Muscle layer of colon (tissue), 2 donors: Measurements from ENCODE around the gene EFR3B.

ENCODE experiments used
- H3K27ac ChIP-seq: one replicate; pipeline ENCODE4 v1.7.0; 2013; ENCODE audit warnings: low read depth, mild to moderate bottlenecking, low read length, moderate library complexity
- H3K27me3 ChIP-seq, 2 donors: one replicate each; pipeline ENCODE4 v1.7.0; 2013; ENCODE audit warnings: low read length in 2 of 2, mild to moderate bottlenecking in 2 of 2; ENCODE audit not compliant: insufficient read depth in 2 of 2, control insufficient read depth in 1 of 2
- H3K36me3 ChIP-seq: one replicate; pipeline ENCODE4 v1.7.0; 2013; ENCODE audit warnings: mild to moderate bottlenecking, low read length; ENCODE audit not compliant: insufficient read depth
- H3K4me1 ChIP-seq: one replicate; pipeline ENCODE4 v1.7.0; 2013; ENCODE audit warnings: mild to moderate bottlenecking, low read length; ENCODE audit not compliant: insufficient read depth
- H3K4me3 ChIP-seq, 2 donors: one replicate each; pipeline ENCODE4 v1.7.0; 2013; ENCODE audit warnings: low read length in 2 of 2, low read depth in 1 of 2, mild to moderate bottlenecking in 1 of 2, moderate library complexity in 1 of 2
- H3K9ac ChIP-seq: one replicate; pipeline ENCODE4 v1.7.0; 2013; ENCODE audit warnings: low read length
- H3K9me3 ChIP-seq: one replicate; pipeline ENCODE4 v1.7.0; 2013; ENCODE audit warnings: mild to moderate bottlenecking, low read length
- donor health status: abdominal sarcoma.
- donor health status: Adenocarcinoma of cecum.

The EFR3B gene

GRCh38 chr2:25176138-25176537 is 134.3 kb downstream of the EFR3B start:
- H3K9ac ChIP-seq, result no peak overlapping the region
- no peaks in the 10 kb centered on the region for H3K27me3 ChIP-seq
- H3K27ac ChIP-seq, result no peak overlapping the region
- H3K4me3 ChIP-seq, result no peak overlapping the region
- H3K9me3 ChIP-seq, result no peaks in the 10 kb centered on the region
- H3K4me1 ChIP-seq, result no peaks in the 10 kb centered on the region
- no peaks in the 10 kb centered on the region for H3K36me3 ChIP-seq

- Histone ChIP-seq H3K36me3 (no peaks in the 10 kb centered on the region), H3K9ac (no peak overlapping the region)
Measured at GRCh38 chr2:25176541-25177181, 134.8 kb downstream of the EFR3B start.

GRCh38 chr2:25177211-25177611 is 135.3 kb downstream of the EFR3B start:
- H3K9ac ChIP-seq, result no peak overlapping the region
- no peaks in the 10 kb centered on the region for H3K9me3 ChIP-seq
- no peaks in the 10 kb centered on the region for H3K27me3 ChIP-seq
- no peak overlapping the region for H3K4me3 ChIP-seq
- H3K27ac ChIP-seq, result no peak overlapping the region
- no peaks in the 10 kb centered on the region for H3K36me3 ChIP-seq
- no peaks in the 10 kb centered on the region for H3K4me1 ChIP-seq

More at GRCh38 chr2:25176541-25177181, 134.8 kb downstream of the EFR3B start:
- Histone ChIP-seq H3K9me3 (no peaks in the 10 kb centered on the region), H3K27me3 (no peaks in the 10 kb centered on the region), H3K27ac (no peak overlapping the region), H3K4me1 (no peaks in the 10 kb centered on the region), H3K4me3 (no peak overlapping the region)

GRCh38 chr2:25178976-25179375 is 137.1 kb downstream of the EFR3B start:
- Histone ChIP-seq H3K9me3 (no peaks in the 10 kb centered on the region), H3K27me3 (no peaks in the 10 kb centered on the region), H3K36me3 (no peaks in the 10 kb centered on the region), H3K4me1 (no peaks in the 10 kb centered on the region), H3K9ac (no peak overlapping the region), H3K27ac (no peak overlapping the region), H3K4me3 (no peak overlapping the region)

GRCh38 chr2:25184254-25184653 is 142.4 kb downstream of the EFR3B start:
- Histone ChIP-seq H3K9me3 (no peaks in the 10 kb centered on the region), H3K9ac (no peak overlapping the region), H3K27me3 (no peaks in the 10 kb centered on the region), H3K4me3 (no peak overlapping the region), H3K36me3 (no peaks in the 10 kb centered on the region), H3K4me1 (no peaks in the 10 kb centered on the region), H3K27ac (no peak overlapping the region)

GRCh38 chr2:25187729-25188350 is 146.0 kb downstream of the EFR3B start:
- no peak overlapping the region for H3K4me3 ChIP-seq
- H3K27ac ChIP-seq, result no peak overlapping the region
- no peaks in the 10 kb centered on the region for H3K27me3 ChIP-seq
- H3K36me3 ChIP-seq, result no peaks in the 10 kb centered on the region
- no peaks in the 10 kb centered on the region for H3K4me1 ChIP-seq
- H3K9me3 ChIP-seq, result no peaks in the 10 kb centered on the region
- H3K9ac ChIP-seq, result no peak overlapping the region

- H3K36me3 ChIP-seq, result no peaks in the 10 kb centered on the region
- no peaks in the 10 kb centered on the region for H3K9me3 ChIP-seq
- no peak overlapping the region for H3K27ac ChIP-seq
- H3K4me1 ChIP-seq, result no peaks in the 10 kb centered on the region
- H3K27me3 ChIP-seq, result no peaks in the 10 kb centered on the region
- H3K4me3 ChIP-seq, result no peak overlapping the region
- no peak overlapping the region for H3K9ac ChIP-seq
Measured at GRCh38 chr2:25188405-25188804, 146.5 kb downstream of the EFR3B start.

GRCh38 chr2:25190536-25190935 is 148.7 kb downstream of the EFR3B start:
- Histone ChIP-seq H3K36me3 (no peaks in the 10 kb centered on the region), H3K27me3 (no peaks in the 10 kb centered on the region), H3K27ac (no peak overlapping the region), H3K9me3 (no peaks in the 10 kb centered on the region), H3K4me1 (no peaks in the 10 kb centered on the region), H3K4me3 (no peak overlapping the region), H3K9ac (no peak overlapping the region)

GRCh38 chr2:25194576-25195122 is 152.8 kb downstream of the EFR3B start:
- H3K27ac ChIP-seq, result no peak overlapping the region
- no peaks in the 10 kb centered on the region for H3K36me3 ChIP-seq
- H3K4me3 ChIP-seq, result no peak overlapping the region
- no peaks in the 10 kb centered on the region for H3K9me3 ChIP-seq
- H3K9ac ChIP-seq, result no peak overlapping the region
- no peaks in the 10 kb centered on the region for H3K27me3 ChIP-seq
- H3K4me1 ChIP-seq, result peaks cover 7% of the 10 kb centered on the region

- H3K27me3 ChIP-seq, result no peaks in the 10 kb centered on the region
- no peak overlapping the region for H3K9ac ChIP-seq
- H3K4me3 ChIP-seq, result no peak overlapping the region
- H3K27ac ChIP-seq, result no peak overlapping the region
- H3K4me1 ChIP-seq, result peaks cover 7% of the 10 kb centered on the region
- no peaks in the 10 kb centered on the region for H3K9me3 ChIP-seq
- no peaks in the 10 kb centered on the region for H3K36me3 ChIP-seq
Measured at GRCh38 chr2:25197336-25198208, 155.7 kb downstream of the EFR3B start.

- no peaks in the 10 kb centered on the region for H3K27me3 ChIP-seq
- H3K4me1 ChIP-seq, result peaks cover 7% of the 10 kb centered on the region
- H3K9ac ChIP-seq, result no peak overlapping the region
- no peak overlapping the region for H3K27ac ChIP-seq
- no peaks in the 10 kb centered on the region for H3K9me3 ChIP-seq
- no peaks in the 10 kb centered on the region for H3K36me3 ChIP-seq
- no peak overlapping the region for H3K4me3 ChIP-seq
Measured at GRCh38 chr2:25198209-25198525, 156.3 kb downstream of the EFR3B start.
